ENCODE measurements around the gene CD200R1.

DNA sequence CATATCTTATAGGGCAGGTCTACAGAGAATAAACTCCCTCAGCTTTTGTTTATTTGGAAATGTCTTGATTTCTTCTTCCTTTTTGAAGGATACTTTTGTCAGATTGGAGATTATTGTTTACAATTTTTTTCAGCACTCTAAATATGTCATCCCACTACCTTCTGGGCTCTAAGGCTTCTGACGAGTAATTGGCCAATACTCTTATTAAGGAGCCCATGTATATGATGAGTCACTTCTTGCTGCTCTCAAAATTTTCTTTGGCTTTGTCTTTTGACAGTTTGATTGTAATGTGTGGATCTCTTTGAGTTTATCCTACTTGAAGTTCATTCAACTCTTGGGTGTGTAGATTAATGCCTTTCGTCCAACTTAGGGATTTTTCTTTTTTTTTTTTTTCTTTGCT is 99.3 kb downstream of the CD200R1 start:
- TF ChIP-seq, protein P1, sequence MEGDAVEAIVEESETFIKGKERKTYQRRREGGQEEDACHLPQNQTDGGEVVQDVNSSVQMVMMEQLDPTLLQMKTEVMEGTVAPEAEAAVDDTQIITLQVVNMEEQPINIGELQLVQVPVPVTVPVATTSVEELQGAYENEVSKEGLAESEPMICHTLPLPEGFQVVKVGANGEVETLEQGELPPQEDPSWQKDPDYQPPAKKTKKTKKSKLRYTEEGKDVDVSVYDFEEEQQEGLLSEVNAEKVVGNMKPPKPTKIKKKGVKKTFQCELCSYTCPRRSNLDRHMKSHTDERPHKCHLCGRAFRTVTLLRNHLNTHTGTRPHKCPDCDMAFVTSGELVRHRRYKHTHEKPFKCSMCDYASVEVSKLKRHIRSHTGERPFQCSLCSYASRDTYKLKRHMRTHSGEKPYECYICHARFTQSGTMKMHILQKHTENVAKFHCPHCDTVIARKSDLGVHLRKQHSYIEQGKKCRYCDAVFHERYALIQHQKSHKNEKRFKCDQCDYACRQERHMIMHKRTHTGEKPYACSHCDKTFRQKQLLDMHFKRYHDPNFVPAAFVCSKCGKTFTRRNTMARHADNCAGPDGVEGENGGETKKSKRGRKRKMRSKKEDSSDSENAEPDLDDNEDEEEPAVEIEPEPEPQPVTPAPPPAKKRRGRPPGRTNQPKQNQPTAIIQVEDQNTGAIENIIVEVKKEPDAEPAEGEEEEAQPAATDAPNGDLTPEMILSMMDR (IDR thresholded peaks at IDR 0.05): no peak
- no peak for TF ChIP-seq POLR2A (IDR thresholded peaks at IDR 0.05)
